A673 (cell line): ENCODE data around the gene LEAP2. TPM values are rescaled to one million over a fixed set of nuclear protein-coding genes. Genes with fewer than 3 reads are reported as not detected.

Experiments used
- BruUV-seq: library from RNA; stranded (reverse); fragments of 400-500 nt; replicated peaks from 2 replicates; lab custom pipeline; 2021; lab: Mats Ljungman, UMichigan
- CTCF ChIA-PET: fragments of 300-600 bp; sonication (Branson Sonifier 250); formaldehyde crosslinking; loops from one replicate; lab custom pipeline; 2022; ENCODE audit warnings: antibody characterized with exemption; lab: Charles Lee
- POLR2A ChIA-PET: fragments of 300-600 bp; sonication (Branson Sonifier 250); formaldehyde crosslinking; loops from one replicate; lab custom pipeline; 2022; ENCODE audit warnings: antibody characterized with exemption; ENCODE audit not compliant: low non-redundant PET; lab: Charles Lee
- DNase-seq: peaks from one replicate; pipeline ENCODE4 v3.0.0-alpha.2; 2015; ENCODE audit warnings: low spot score
- H3K27ac ChIP-seq: fragments of 200-600 bp; sonication (generic); 2 replicates; pipeline ENCODE4 v1.5.1; 2016; ENCODE audit warnings: mixed run types, low read depth, mild to moderate bottlenecking, mixed read lengths, antibody characterized with exemption, low read length; ENCODE audit not compliant: poor library complexity, severe bottlenecking
- H3K27me3 ChIP-seq: fragments of 200-600 bp; sonication (generic); replicated peaks from 2 replicates; pipeline ENCODE4 v1.6.1; 2017; ENCODE audit warnings: mixed run types, low read depth, mild to moderate bottlenecking, mixed read lengths, antibody characterized with exemption, low read length; ENCODE audit not compliant: insufficient read depth, poor library complexity
- H3K36me3 ChIP-seq: fragments of 200-600 bp; sonication (generic); 2 replicates; pipeline ENCODE4 v1.6.1; 2016; ENCODE audit warnings: mixed run types, mild to moderate bottlenecking, mixed read lengths, antibody characterized with exemption, low read length; ENCODE audit not compliant: insufficient read depth, poor library complexity, severe bottlenecking
- H3K4me1 ChIP-seq: fragments of 200-600 bp; sonication (generic); 2 replicates; pipeline ENCODE4 v1.6.1; 2017; ENCODE audit warnings: mixed run types, mild to moderate bottlenecking, mixed read lengths, antibody characterized with exemption, low read length; ENCODE audit not compliant: insufficient read depth, poor library complexity, severe bottlenecking
- H3K4me3 ChIP-seq: fragments of 200-600 bp; sonication (generic); 2 replicates; pipeline ENCODE4 v1.5.1; 2016; ENCODE audit warnings: low read depth, mixed run types, mild to moderate bottlenecking, mixed read lengths, low read length; ENCODE audit not compliant: poor library complexity, severe bottlenecking
- H3K9me3 ChIP-seq: fragments of 200-600 bp; sonication (generic); 2 replicates; pipeline ENCODE4 v1.6.1; 2016; ENCODE audit warnings: mixed run types, low read depth, mild to moderate bottlenecking, mixed read lengths, antibody characterized with exemption, low read length; ENCODE audit not compliant: poor library complexity, severe bottlenecking
- CTCF ChIP-seq: fragments of 300-800, 200-600 bp; sonication (generic); conservative IDR thresholded peaks from 2 replicates; pipeline ENCODE4 v1.5.1; 2017; ENCODE audit warnings: low read depth, mild to moderate bottlenecking, antibody characterized with exemption, low read length, moderate library complexity, mixed read lengths
- EZH2 ChIP-seq: fragments of 200-600 bp; sonication (generic); IDR thresholded peaks from 2 replicates; pipeline ENCODE4 v1.6.1; 2017; ENCODE audit warnings: borderline replicate concordance, low read depth, mild to moderate bottlenecking, mixed read lengths, antibody characterized with exemption, low read length; ENCODE audit not compliant: poor library complexity, severe bottlenecking
- intact Hi-C: fragments of 100-400 bp; cut with micrococcal nuclease; formaldehyde crosslinking; loops from one replicate; pipeline ENCODE4 v1.10.0; 2022; ENCODE audit not compliant: unreplicated experiment
- total RNA-seq: library from RNA; stranded (reverse); gene quantifications from 2 replicates; pipeline ENCODE4 v1.2.3, GENCODE V29; 2021

Gene LEAP2
- total RNA-seq, 1 experiment from 2014 or later = 2.9 TPM

- ChIA-PET POLR2A (no interaction called here), CTCF (interaction anchor here (0.6 kb wide), 1 partner anchor 625 kb away, joined by 8 read pairs; no protein-coding TSS in a partner anchor)
- BruUV-seq = no TSS peak
- H3K9me3 ChIP-seq = no peaks in the 10 kb centered on the region
- TF ChIP-seq CTCF (no peak), EZH2 (no peak)
- intact Hi-C loops = no loop called here
- no peaks in the 10 kb centered on the region for H3K4me1 ChIP-seq
- no peaks in the 10 kb centered on the region for H3K27me3 ChIP-seq
- H3K36me3 ChIP-seq = no peaks in the 10 kb centered on the region
- DNase-seq = no peak
- no peak overlapping the region for H3K27ac ChIP-seq
- no peak overlapping the region for H3K4me3 ChIP-seq
Observed at GRCh38 chr5:132850066-132850465, 23.4 kb upstream of the LEAP2 start.

DNA sequence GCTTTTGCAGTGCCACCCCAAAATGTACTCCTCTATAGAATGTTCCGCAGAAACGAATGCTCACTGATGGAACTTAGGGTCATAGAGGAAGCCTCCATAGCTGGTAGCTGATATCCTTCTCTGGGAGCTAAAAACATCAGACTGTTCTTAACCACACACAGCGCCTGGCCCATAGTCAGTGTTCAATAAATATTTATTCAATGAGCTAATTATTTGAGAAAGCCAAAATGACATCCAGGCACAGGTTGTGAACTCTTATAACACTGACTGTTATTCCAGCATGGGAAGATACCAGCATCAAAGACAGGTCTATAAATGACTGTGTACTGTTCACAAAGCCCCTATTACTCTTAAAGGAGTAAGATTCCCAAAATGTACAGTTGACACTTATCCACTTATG is 20.1 kb upstream of the LEAP2 start:
- H3K4me3 ChIP-seq = no peak overlapping the region
- no TSS peak for BruUV-seq
- H3K9me3 ChIP-seq = no peaks in the 10 kb centered on the region
- POLR2A ChIA-PET = no interaction called here
- intact Hi-C loops = no loop called here
- CTCF ChIA-PET = no interaction called here
- TF ChIP-seq EZH2 (no peak), CTCF (no peak)
- no peak for DNase-seq
- H3K27ac ChIP-seq = no peak overlapping the region
- no peaks in the 10 kb centered on the region for H3K4me1 ChIP-seq
- H3K36me3 ChIP-seq = no peaks in the 10 kb centered on the region
- no peaks in the 10 kb centered on the region for H3K27me3 ChIP-seq

DNA sequence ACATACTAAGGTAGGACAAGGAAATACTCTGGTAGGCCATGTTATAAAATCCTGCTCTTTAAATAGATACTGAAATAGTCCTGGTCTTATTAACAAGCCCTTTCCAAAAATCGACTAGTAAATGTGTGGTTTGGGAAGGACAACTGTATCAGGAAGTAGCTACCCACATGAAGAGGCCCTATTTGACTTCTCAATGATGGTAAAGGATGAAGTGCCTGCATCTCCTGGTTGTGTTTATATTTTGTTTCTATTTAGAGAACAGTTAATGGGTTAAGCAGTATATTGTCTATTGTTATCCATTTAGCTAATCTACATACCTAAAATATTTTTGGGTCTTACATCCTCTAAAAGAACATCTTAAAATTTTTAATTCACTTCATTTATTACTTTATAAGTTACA is 19.7 kb upstream of the LEAP2 start:
- Histone ChIP-seq H3K9me3 (no peaks in the 10 kb centered on the region), H3K36me3 (no peaks in the 10 kb centered on the region), H3K27ac (no peak overlapping the region), H3K27me3 (no peaks in the 10 kb centered on the region), H3K4me1 (no peaks in the 10 kb centered on the region), H3K4me3 (no peak overlapping the region)
- intact Hi-C loops = no loop called here
- CTCF ChIA-PET = no interaction called here
- TF ChIP-seq CTCF = no peak
- TF ChIP-seq EZH2 = no peak
- DNase-seq = no peak
- POLR2A ChIA-PET = no interaction called here
- no TSS peak for BruUV-seq
